GM19372 (cell line): ENCODE data around the gene STK24.

Experiments
- ATAC-seq: cut with Tn5 transposase; IDR thresholded peaks from one replicate; pipeline ENCODE4 v1.9.1; 2021; ENCODE audit warnings: mild to moderate bottlenecking, low read depth, moderate library complexity; ENCODE audit not compliant: unreplicated experiment

The STK24 gene

DNA sequence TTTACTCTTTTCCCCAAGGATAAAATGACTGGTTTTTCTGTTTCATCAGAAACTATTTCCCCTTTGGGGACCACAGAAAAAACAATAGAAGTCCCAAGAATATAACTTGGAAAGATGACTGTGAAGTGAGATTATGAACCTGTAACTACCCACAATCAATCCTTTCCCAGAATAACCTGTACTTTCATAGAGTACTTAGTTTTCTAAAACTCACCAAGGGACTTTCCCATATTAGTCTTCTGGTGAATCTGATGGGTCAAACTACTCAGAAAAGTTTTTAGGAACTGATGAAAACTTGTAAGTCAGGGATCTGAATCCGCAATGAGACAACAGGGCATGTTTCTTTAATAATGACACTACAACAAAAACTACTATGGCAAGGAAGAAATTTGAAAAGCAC lies 62.6 kb downstream of the STK24 start:
- no peak for ATAC-seq

DNA sequence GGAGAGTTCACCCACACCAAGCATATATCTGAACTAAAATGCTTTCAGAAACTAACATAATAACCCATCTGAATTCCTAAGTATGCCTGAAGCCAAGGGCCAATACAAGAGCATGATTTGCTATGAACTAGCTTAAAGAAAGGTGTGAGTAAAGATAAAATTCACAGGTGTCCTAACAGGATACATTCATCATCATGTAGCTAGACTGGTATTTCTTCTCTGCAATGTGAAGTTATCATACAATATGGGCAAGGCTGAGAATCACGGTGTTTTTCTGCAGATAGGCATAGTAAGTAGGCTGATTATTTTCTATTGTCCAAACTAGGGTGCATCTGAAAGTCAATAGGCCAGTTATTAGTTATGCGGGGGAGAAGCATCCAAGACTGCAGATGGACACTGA lies 63.1 kb downstream of the STK24 start:
- no peak for ATAC-seq

GRCh38 chr13:98512774-98513665 lies 63.9 kb downstream of the STK24 start:
- ATAC-seq, result no peak

- ATAC-seq, result no peak
Observed at GRCh38 chr13:98511435-98511834, 65.5 kb downstream of the STK24 start.

GRCh38 chr13:98510156-98510509 lies 66.8 kb downstream of the STK24 start:
- ATAC-seq, result no peak

DNA sequence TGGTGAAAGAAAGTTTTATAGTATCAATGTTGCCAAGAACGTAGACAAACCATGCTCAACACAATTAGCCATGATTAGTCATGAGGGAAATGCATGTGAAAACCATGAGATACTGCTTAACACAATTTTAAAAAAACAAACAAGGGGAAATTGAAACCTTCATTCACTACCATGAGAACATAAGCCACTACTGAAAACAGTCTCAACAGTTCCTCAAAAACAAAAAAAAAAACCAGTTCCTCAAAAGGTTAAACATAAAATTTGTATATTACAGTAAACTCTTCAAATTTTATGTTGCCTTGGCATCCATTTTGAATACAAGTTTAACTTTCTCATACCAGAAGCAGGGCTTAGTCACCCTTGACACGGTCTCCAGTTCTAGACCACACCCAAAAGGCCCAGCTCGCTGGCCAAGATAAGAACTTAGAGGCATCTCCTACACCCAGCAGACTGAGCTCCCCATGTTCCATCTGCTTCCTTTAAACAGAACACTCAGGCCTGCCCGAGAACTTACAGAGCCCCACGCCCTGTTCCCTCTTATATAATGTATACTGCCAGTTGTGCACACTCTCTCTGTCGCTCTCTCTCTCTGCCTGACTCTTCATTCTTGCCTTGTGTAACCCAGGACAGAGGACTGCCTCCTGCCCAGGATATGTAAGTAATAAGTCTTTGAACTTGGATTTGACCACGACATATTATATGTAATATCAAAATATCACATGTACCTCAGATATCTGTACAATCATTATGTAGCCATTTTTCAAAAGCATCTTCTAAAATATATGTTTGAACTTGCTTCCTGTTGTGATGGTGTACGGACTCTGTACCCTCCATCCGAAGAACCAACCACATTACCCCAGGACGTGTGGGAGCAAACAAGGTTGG lies 67.4 kb downstream of the STK24 start:
- peak; percentile 49 for ATAC-seq

- ATAC-seq, result no peak
Observed at GRCh38 chr13:98508685-98509084, 68.2 kb downstream of the STK24 start.

DNA sequence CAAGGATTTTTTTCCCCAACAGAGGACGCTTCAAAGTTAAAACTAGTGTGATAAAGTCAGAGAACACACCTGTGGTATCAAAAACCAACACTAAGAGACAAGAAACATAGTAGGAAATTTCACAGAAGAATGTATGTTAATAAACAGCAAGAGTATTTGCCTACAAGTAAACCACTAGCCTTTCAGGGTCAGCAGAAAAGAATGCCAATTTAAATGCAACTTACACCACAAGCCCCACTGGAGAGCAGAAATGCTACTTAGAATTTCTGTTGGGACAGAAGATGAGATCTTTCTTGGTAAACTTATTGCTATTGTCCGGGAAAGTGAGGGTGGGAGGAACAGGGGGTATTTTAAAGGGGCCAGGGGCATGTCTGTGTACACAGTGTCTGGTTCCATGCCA lies 68.6 kb downstream of the STK24 start:
- ATAC-seq, result no peak

DNA sequence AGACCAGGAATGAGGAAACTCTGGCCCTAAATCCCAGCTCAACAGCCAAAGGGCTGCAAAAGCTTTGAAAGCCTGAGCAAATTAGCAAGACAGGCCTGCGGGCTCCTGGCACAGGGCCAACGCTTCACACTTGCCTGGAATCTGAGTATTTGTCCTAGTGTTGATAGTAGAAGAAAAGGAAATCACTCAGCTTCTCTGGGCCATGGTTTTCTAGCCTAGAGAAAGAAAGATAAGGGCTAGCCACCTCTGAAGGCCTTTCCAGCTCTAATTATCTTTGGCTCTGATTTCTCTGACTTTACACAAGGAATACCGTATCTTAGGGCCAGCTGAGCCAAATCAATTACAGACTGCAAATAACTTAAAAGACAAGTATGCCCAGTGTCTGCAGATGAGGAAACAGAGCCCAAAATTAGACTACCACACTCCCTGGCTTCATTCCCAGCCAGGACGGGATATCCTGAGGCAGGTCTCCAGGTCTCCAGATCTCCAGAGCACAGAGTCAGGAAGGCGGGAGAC lies 69.6 kb downstream of the STK24 start:
- no peak for ATAC-seq

GRCh38 chr13:98506728-98507230 lies 70.1 kb downstream of the STK24 start:
- no peak for ATAC-seq

- no peak for ATAC-seq
Observed at GRCh38 chr13:98506322-98506721, 70.6 kb downstream of the STK24 start.

- ATAC-seq, result no peak
Observed at GRCh38 chr13:98505217-98505616, 71.7 kb downstream of the STK24 start.

GRCh38 chr13:98504371-98504963 lies 72.4 kb downstream of the STK24 start:
- peak; percentile 42 for ATAC-seq

DNA sequence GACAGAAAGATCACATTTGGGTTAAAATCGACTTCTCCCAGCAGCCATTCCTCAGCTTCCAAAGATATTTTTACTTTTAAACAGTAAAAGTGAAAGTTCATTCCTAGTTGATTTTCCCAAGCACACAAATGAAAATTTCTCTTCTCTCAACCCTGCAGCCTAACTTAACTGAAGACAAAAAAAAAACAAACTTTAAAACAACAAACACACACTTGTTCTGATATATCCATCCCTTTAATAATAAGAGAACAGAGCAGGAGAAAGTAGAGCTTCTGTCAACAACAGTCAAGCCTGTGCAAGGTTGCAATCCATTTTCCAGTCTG lies 72.9 kb downstream of the STK24 start:
- no peak for ATAC-seq

DNA sequence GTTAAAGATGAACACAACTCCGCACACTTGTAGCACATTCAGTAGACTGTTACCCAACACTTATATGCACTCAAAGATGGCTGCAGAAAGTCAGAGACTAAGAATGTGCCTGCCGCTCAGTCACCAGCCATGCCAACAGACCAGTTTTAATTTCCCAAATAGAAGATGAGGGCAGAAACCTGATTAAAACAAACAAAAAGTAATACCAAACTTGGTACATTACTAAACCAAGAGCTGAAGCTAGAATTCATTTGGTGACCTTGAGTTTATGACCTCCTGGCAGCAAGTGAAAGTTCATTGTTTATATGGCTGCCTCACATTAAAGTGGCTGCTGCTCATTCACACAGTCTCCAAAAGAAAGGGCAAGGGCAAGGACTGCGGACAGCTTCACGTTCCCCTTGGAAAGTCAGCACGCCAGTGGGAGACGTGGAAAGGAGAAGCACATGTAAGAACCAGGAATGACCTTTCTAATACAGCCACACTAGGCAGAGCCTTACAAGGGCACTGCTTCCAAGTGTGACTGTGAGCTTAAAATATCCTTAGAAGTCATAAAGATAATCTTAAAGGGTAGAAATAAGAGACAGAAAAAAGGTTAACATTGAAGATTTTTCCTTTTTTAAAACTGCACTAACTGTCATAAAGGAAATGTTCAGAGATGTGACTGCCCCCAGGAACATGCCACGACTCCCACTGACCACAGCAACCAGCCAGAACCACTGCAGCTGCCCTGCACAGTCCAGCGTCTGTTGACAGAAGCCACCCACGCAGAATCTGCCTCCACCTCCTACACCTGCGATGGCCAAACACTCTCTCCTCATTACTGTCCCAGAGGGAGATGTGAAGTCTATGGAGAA lies 73.5 kb downstream of the STK24 start:
- ATAC-seq, result no peak

DNA sequence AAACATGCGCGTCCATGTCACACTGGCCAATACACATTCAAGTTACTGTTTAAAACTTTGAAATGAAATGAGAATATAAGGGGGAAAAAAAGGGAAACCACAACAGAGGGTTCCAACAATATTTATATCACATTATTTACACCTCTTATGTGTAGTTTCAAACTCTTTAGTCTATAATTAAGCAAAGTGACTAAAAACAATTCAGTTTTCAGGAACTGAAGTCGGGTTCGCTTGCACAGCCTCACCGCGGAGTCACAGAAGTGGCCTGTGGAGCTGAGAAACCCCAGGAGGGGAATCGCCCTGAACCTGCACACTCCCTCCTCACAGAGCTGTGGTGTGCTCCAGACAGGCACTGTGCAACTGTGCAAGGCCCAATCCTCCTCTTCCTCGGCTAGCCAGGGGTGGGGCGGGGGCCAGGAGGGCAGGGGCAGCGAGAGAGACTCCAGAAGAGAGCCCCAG lies 75.9 kb downstream of the STK24 start:
- peak; percentile 71 for ATAC-seq

GRCh38 chr13:98496966-98497365 lies 79.9 kb downstream of the STK24 start:
- no peak for ATAC-seq

GRCh38 chr13:98496479-98496791 lies 80.5 kb downstream of the STK24 start:
- no peak for ATAC-seq

DNA sequence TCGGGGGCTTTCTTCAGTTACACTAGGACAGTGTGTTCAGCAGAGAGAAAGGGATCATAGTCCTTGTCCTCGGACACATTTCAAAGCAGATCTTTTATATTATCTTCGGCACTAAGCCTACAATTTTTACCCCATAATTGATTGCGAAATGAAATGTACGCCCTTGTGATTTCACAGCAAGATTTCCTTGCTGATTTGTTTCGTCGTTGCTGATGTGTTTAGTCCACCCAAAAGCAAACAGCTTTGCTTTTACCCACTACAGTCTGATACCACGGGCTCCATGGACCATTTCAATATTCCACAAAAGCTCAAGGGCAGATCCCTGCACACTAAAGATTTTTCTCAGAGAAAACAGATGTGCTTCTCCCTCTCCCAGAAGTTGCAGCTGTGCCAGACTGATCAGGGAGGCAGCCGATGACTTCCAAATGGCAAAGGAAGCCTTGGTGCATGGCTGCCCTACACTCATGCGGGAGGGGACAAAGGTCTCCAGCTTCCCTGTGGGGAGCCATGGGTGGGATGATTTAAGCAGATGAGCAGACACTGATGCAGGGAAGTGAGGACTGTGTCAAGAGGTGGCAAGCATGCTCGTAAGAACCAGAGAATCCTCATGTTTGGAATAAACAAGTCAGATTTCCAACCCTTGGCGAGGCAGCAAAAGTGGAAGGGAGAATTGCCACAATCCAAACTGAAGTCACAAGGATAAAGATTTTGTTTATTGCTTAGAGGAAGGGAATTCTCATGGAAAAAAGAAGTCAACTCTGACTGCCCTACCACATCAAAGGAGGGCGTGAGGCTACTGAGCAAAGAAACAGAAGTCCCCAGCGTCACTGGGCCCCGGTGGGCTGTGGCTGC lies 81.1 kb downstream of the STK24 start:
- no peak for ATAC-seq
